OCI-LY7 (cell line): ENCODE measurements around the gene KCNB1.

Experiments used
- EZH2phosphoT487 ChIP-seq: fragments of 200-600 bp; sonication (generic); IDR thresholded peaks from 2 replicates; pipeline ENCODE4 v1.6.1; 2018; ENCODE audit warnings: low read depth, borderline replicate concordance, mild to moderate bottlenecking, mixed run types, antibody characterized with exemption, low read length, moderate library complexity, mixed read lengths
- TF ChIP-seq, protein P1 (sequence below): fragments of 200-600 bp; sonication (generic); conservative IDR thresholded peaks from 2 replicates; pipeline ENCODE4 v1.5.1; 2014; ENCODE audit warnings: mild to moderate bottlenecking, antibody characterized with exemption, low read length, moderate library complexity, mixed read lengths

DNA sequence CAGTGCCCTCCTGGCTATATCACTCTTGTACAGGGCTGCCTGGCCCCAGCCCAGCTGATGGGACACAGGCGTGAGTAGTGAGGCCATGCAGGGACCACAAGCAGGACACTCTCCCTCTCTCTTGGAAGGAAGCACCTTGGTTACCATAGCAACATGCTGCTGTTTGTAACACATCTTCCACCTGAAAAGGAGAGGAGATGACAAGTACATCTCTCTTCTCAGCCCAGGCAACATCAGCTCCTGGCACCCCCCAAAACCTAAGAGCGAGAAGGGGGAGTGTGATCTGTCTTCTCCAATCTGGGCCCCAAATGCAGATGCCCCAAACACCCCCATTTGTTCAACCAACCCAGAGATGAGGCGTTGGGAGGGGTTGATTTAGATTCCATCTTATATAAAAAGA, 49.9 kb downstream of the KCNB1 start:
- TF ChIP-seq, protein P1, sequence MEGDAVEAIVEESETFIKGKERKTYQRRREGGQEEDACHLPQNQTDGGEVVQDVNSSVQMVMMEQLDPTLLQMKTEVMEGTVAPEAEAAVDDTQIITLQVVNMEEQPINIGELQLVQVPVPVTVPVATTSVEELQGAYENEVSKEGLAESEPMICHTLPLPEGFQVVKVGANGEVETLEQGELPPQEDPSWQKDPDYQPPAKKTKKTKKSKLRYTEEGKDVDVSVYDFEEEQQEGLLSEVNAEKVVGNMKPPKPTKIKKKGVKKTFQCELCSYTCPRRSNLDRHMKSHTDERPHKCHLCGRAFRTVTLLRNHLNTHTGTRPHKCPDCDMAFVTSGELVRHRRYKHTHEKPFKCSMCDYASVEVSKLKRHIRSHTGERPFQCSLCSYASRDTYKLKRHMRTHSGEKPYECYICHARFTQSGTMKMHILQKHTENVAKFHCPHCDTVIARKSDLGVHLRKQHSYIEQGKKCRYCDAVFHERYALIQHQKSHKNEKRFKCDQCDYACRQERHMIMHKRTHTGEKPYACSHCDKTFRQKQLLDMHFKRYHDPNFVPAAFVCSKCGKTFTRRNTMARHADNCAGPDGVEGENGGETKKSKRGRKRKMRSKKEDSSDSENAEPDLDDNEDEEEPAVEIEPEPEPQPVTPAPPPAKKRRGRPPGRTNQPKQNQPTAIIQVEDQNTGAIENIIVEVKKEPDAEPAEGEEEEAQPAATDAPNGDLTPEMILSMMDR, result no peak
- TF ChIP-seq EZH2phosphoT487, result no peak
